PC-3 (cell line): ENCODE data around the gene NAGPA.

Experiments
- EZH2 ChIP-seq: fragments of 300-600 bp; sonication (generic); IDR thresholded peaks from one replicate; pipeline ENCODE4 v1.6.1; 2017; ENCODE audit warnings: antibody characterized with exemption, mild to moderate bottlenecking, low read length; ENCODE audit not compliant: unreplicated experiment
- EZH2phosphoT487 ChIP-seq: fragments of 300-600 bp; sonication (generic); IDR thresholded peaks from 2 replicates; pipeline ENCODE4 v1.6.1; 2018; ENCODE audit warnings: mild to moderate bottlenecking, antibody characterized with exemption, low read length, borderline replicate concordance
- TF ChIP-seq, protein P1 (sequence below): fragments of 300-600 bp; sonication (generic); conservative IDR thresholded peaks from 2 replicates; pipeline ENCODE4 v1.5.1; 2017; ENCODE audit warnings: antibody characterized with exemption, low read depth, mild to moderate bottlenecking, low read length

DNA sequence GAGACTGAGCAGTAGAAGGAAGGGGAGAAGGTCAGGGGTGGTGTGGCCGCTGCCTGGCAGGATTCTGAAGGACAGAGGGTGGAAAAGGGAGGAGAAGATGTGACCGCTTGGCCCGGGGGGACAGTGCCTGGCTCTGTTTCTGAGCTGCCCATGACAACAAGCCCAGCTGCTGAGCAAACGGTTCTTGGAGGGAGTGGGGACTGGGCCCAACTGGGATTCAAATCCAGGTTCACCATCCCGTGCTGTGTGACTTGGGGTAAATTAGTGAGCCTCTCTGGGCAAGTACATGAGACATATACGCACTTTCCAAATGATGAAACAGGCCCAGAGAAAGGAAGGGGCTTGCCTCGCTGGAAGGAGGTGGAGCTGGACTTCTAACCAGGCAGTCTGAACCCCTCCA, 52.3 kb downstream of the NAGPA start:
- TF ChIP-seq, protein P1, sequence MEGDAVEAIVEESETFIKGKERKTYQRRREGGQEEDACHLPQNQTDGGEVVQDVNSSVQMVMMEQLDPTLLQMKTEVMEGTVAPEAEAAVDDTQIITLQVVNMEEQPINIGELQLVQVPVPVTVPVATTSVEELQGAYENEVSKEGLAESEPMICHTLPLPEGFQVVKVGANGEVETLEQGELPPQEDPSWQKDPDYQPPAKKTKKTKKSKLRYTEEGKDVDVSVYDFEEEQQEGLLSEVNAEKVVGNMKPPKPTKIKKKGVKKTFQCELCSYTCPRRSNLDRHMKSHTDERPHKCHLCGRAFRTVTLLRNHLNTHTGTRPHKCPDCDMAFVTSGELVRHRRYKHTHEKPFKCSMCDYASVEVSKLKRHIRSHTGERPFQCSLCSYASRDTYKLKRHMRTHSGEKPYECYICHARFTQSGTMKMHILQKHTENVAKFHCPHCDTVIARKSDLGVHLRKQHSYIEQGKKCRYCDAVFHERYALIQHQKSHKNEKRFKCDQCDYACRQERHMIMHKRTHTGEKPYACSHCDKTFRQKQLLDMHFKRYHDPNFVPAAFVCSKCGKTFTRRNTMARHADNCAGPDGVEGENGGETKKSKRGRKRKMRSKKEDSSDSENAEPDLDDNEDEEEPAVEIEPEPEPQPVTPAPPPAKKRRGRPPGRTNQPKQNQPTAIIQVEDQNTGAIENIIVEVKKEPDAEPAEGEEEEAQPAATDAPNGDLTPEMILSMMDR, result no peak
- TF ChIP-seq EZH2, result no peak
- TF ChIP-seq EZH2phosphoT487, result no peak
